ENCODE results near the gene MRGPRF.

GRCh38 chr11:69007975-69008381, 5.1 kb downstream of the MRGPRF start:
- no peak for TF ChIP-seq POLR2A (IDR thresholded peaks at IDR 0.05; ENCODE audit: low read length)
- TF ChIP-seq GATA1 (IDR thresholded peaks at IDR 0.05; ENCODE audit: low read depth, low read length): no peak
